ENCODE measurements around the gene DNAJB8.

Gene DNAJB8

DNA sequence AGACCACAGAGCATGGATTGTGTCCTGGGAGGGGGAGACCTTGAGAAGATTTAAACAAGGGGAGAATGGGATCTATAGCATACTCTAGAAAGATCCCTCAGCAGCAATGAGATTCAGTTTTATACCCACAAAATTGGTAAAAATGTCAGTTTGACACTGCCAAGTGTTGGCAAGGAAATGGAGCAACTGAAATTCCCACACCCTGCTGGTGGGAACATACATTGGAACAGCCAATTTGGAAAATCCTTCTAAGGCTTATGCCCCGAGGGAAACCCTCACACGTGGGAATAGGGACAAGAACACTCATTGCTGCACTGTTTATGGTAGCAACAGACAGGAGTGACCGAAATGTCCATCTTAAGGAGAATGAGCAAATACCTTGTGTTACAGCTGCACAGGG is 5.0 kb upstream of the DNAJB8 start:
- no peak overlapping the region for H3K9ac ChIP-seq (ENCODE audit: low read depth, low read length)
- no peak overlapping the region for H3K27ac ChIP-seq (ENCODE audit: low read depth, low read length)
- H3K4me1 ChIP-seq (ENCODE audit: insufficient read depth, low read length), result peaks cover 12% of the 10 kb centered on the region
- 78% methylated on average over 3 of the region's 3 CpGs for WGBS
- no peaks in the 10 kb centered on the region for H3K36me3 ChIP-seq (ENCODE audit: insufficient read depth, low read length)
- peaks cover 87% of the 10 kb centered on the region for H3K27me3 ChIP-seq (ENCODE audit: insufficient read depth, low read length)
- no peak overlapping the region for H3K4me3 ChIP-seq (ENCODE audit: low read length)
- no peaks in the 10 kb centered on the region for H3K9me3 ChIP-seq (ENCODE audit: insufficient read depth, low read depth, low read length)

DNA sequence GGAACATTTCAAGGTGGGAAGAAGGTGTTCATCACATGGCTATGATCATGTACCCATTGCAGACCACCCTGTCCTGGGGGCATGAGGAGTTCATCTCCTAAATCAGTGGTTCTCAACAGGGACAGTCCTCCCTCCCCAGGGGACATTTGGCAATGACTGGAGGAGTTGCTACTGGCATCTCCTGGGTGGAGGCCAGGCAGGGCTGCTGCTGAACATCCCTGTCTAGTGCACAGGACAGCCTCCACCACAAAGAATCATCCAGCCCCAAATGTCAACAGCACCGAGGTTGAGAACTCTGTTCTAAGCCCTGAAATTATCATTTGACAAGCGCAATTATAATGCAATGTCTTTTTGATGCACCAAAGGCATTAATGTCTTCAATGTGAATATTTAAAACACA is 4.4 kb upstream of the DNAJB8 start:
- Histone ChIP-seq H3K4me3 (ENCODE audit: low read length) (no peak overlapping the region), H3K27ac (ENCODE audit: low read depth, low read length) (no peak overlapping the region), H3K4me1 (ENCODE audit: insufficient read depth, low read length) (peaks cover 12% of the 10 kb centered on the region), H3K9me3 (ENCODE audit: insufficient read depth, low read depth, low read length) (no peaks in the 10 kb centered on the region), H3K9ac (ENCODE audit: low read depth, low read length) (no peak overlapping the region), H3K27me3 (ENCODE audit: insufficient read depth, low read length) (peaks cover 87% of the 10 kb centered on the region), H3K36me3 (ENCODE audit: insufficient read depth, low read length) (no peaks in the 10 kb centered on the region)
- 81% methylated on average over 2 of the region's 2 CpGs for WGBS

DNA sequence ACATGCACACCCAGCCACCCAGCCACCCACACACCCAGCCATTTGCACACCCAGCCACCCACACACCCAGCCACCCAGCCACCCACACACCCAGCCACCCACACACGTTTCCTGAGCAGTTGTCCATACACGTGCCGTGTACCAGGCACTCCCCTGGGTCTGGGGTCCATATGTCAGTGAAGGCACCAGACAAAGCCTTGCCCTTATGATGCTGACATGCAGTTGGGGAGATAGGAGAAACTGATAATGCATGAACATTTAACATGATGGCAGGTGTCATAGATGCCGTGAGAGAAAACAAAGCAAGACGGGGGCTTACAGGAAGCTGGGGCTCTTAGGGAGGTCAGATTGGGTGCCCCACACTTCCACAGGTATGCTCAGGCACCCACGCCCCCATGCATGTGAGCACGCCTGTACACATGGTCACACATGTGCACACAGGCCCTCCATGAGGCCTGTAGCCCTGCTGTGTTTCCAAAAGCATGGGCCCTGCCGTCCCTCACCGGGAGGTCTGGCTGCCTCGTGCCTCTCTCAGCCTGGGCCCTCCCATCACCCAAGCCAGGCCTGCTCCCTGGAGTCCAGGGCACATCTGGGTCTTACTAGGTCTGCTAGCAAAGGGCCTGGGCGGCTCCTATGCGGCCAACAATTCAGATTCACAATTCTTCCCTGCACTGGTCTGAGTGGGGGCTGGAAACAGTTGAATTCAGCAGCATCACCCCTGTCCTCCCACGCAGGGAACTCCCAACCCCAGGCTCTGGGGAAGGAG is 3.6 kb upstream of the DNAJB8 start:
- H3K9ac ChIP-seq (ENCODE audit: low read depth, low read length), result no peak overlapping the region
- no peak overlapping the region for H3K27ac ChIP-seq (ENCODE audit: low read depth, low read length)
- peaks cover 87% of the 10 kb centered on the region for H3K27me3 ChIP-seq (ENCODE audit: insufficient read depth, low read length)
- H3K4me1 ChIP-seq (ENCODE audit: insufficient read depth, low read length), result peaks cover 12% of the 10 kb centered on the region
- H3K36me3 ChIP-seq (ENCODE audit: insufficient read depth, low read length), result no peaks in the 10 kb centered on the region
- no peak overlapping the region for H3K4me3 ChIP-seq (ENCODE audit: low read length)
- H3K9me3 ChIP-seq (ENCODE audit: insufficient read depth, low read depth, low read length), result no peaks in the 10 kb centered on the region
- 78% methylated on average over 13 of the region's 13 CpGs for WGBS

DNA sequence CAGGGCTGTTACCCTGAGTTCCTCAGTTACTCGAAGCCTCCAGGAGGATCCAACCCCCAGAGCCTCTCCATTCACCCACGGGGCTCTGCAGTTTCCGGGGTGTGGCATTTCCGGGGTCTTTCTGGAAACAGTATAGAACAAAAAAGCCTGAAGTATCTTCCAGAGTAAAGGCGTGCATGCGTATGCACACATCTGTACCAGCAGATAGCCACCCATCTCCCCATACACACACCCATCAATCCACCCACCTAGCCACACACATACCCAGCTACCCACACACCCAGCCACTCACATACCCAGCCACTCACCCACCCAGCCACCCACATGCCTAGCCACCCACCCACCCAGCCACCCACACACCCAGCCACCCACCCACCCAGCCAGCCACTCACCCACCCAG is 2.9 kb upstream of the DNAJB8 start:
- H3K4me1 ChIP-seq (ENCODE audit: insufficient read depth, low read length), result peaks cover 9% of the 10 kb centered on the region
- H3K4me3 ChIP-seq (ENCODE audit: low read length), result no peak overlapping the region
- no peak overlapping the region for H3K27ac ChIP-seq (ENCODE audit: low read depth, low read length)
- H3K27me3 ChIP-seq (ENCODE audit: insufficient read depth, low read length), result peaks cover 87% of the 10 kb centered on the region
- WGBS, result 94% methylated on average over 6 of the region's 6 CpGs
- no peak overlapping the region for H3K9ac ChIP-seq (ENCODE audit: low read depth, low read length)
- H3K36me3 ChIP-seq (ENCODE audit: insufficient read depth, low read length), result no peaks in the 10 kb centered on the region
- no peaks in the 10 kb centered on the region for H3K9me3 ChIP-seq (ENCODE audit: insufficient read depth, low read depth, low read length)

DNA sequence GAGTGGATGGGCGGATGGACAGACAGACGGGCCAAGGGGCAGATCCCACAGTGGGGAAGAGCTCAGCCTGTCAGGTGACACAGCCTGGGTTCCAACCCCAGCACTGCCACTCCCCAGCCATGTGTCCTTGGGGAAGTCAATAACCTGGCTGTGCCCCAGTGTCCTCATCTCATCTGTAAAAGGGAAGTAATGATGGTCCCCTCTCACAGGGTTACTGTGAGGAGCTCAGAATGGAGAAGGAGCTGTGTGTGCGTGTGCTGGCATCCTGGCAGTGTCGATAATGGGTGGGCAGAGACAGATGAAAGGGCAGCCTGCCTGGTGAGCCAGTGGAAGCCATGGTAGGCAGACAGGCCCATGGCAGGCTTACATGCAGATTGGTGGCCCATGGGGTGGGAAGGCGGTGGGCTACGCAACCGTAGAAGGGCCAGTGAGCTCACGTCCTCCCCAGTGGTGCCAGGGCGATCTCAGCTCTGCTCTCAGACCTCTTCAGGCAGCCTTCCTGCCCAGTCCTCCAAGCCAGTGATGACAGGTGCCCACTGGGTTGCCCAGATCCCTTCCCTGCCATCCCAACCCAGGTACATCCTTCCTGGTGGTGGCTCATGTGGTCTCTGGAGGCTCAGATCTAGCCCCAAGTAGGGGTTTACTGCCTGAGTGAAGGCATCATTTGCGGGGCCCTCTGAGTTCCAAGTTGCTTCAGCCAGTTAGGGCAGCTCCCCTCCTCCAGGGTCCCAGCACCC is 2.3 kb upstream of the DNAJB8 start:
- Histone ChIP-seq H3K9me3 (ENCODE audit: insufficient read depth, low read depth, low read length) (no peaks in the 10 kb centered on the region), H3K27ac (ENCODE audit: low read depth, low read length) (no peak overlapping the region), H3K4me1 (ENCODE audit: insufficient read depth, low read length) (peaks cover 3% of the 10 kb centered on the region; the same call in 1 of the 2 replicates), H3K4me3 (ENCODE audit: low read length) (no peak overlapping the region), H3K9ac (ENCODE audit: low read depth, low read length) (no peak overlapping the region), H3K27me3 (ENCODE audit: insufficient read depth, low read length) (peaks cover 87% of the 10 kb centered on the region), H3K36me3 (ENCODE audit: insufficient read depth, low read length) (no peaks in the 10 kb centered on the region)
- 89% methylated on average over 10 of the region's 10 CpGs for whole genome bisulfite sequencing

DNA sequence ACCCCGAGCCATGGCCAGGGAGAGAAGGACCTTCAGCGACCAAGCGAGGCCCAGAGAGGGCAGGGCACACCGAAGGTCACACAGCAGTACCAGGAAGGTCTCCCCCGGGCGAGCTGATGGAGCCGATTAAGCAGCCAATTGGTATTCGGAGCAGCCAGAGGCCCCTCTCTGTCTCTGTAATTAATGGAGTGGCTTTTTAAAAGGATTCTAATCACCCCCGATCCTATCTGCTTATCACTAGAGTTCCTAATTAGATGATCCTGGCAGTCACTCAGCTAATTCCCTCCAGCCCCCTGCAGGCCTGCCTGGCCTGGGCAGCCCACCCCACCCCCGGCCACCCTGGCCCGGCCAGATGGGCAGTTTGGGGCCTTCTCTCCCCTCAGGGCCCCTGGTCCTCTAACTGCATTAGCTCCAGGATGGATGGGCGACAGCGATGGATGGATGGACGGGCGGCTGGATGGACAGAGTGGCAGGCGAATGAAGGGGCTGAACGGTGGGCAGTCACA is 1.6 kb upstream of the DNAJB8 start:
- Histone ChIP-seq H3K9ac (ENCODE audit: low read depth, low read length) (no peak overlapping the region), H3K4me3 (ENCODE audit: low read length) (no peak overlapping the region), H3K9me3 (ENCODE audit: insufficient read depth, low read depth, low read length) (no peaks in the 10 kb centered on the region), H3K4me1 (ENCODE audit: insufficient read depth, low read length) (no peaks in the 10 kb centered on the region), H3K27me3 (ENCODE audit: insufficient read depth, low read length) (peaks cover 82% of the 10 kb centered on the region), H3K36me3 (ENCODE audit: insufficient read depth, low read length) (no peaks in the 10 kb centered on the region), H3K27ac (ENCODE audit: low read depth, low read length) (no peak overlapping the region)
- 84% methylated on average over 17 of the region's 17 CpGs for WGBS

DNA sequence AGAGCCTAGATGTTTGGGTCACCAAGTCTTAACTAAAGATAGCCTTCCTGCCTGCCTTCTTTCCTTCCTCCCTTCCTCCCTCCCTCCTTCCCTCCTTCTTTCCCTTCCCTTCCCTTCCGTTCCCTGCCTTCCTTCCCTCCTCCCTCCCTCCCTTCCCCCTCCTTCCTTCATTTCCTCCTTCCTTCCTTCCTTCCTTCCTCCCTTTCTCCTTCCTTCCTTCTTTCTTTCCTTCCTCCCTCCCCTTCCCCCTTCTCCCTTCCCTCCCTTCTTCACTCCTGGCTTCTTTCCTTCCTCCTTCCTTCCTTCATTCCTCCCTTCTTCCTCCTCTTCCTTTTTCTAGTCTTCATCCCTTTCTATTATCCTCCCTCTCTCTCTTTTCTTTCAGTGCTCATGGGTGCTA is 2.0 kb downstream of the DNAJB8 start:
- H3K27me3 ChIP-seq (ENCODE audit: insufficient read depth, low read length), result peaks cover 50% of the 10 kb centered on the region
- 72% methylated on average over 1 of the region's 1 CpG for WGBS
- no peak overlapping the region for H3K4me3 ChIP-seq (ENCODE audit: low read length)

DNA sequence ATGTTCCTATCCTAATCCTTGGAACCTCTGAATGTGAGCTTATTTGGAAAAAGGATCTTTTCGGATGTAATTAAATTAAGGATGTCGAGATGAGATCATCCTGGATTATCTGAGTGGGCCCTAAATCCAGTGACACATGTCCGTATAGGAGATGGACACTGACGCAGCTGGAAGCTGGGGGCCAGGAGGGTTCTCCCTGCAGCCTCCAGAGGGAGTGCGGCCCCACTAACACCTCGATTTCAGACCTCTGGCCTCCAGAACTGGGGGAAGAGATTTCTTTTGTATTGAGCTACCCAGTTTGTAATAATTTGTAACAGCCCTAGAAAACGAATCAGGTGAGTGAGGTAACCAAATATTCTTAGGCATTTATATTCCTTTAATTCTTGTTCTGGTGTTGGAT is 2.5 kb downstream of the DNAJB8 start:
- H3K4me3 ChIP-seq (ENCODE audit: low read length), result no peak overlapping the region
- H3K27me3 ChIP-seq (ENCODE audit: insufficient read depth, low read length), result peaks cover 50% of the 10 kb centered on the region
- no peaks in the 10 kb centered on the region for H3K36me3 ChIP-seq (ENCODE audit: insufficient read depth, low read length)
- no peak overlapping the region for H3K27ac ChIP-seq (ENCODE audit: low read depth, low read length)
- 87% methylated on average over 6 of the region's 7 CpGs for WGBS
- H3K9me3 ChIP-seq (ENCODE audit: insufficient read depth, low read depth, low read length), result no peaks in the 10 kb centered on the region
- H3K4me1 ChIP-seq (ENCODE audit: insufficient read depth, low read length), result no peaks in the 10 kb centered on the region
- no peak overlapping the region for H3K9ac ChIP-seq (ENCODE audit: low read depth, low read length)

More for the DNA sequence above, 2.0 kb downstream of the DNAJB8 start:
- Histone ChIP-seq H3K9ac (ENCODE audit: low read depth, low read length) (no peak overlapping the region), H3K27ac (ENCODE audit: low read depth, low read length) (no peak overlapping the region), H3K4me1 (ENCODE audit: insufficient read depth, low read length) (no peaks in the 10 kb centered on the region), H3K36me3 (ENCODE audit: insufficient read depth, low read length) (no peaks in the 10 kb centered on the region), H3K9me3 (ENCODE audit: insufficient read depth, low read depth, low read length) (no peaks in the 10 kb centered on the region)

DNA sequence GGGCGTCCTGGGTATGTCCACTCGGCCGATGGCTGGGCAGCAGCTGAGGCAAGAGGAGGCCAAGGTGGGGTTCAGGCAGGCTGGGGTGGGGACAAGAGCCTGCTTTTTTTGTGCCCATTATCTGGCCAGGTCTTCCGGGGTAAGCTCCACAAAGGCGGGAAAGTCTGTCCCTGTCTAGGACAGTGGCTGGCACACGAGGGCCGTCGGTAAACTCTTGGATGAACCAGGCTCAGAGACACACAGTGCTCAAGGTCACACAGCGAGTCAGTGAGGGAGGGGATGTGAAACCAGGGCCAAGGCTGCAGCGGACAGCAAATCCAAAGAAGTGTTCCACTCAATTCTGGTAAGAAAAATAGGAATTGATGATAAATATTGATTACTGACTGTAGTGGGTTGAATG is 2.9 kb downstream of the DNAJB8 start:
- no peaks in the 10 kb centered on the region for H3K4me1 ChIP-seq (ENCODE audit: insufficient read depth, low read length)
- H3K4me3 ChIP-seq (ENCODE audit: low read length), result no peak overlapping the region
- peaks cover 46% of the 10 kb centered on the region for H3K27me3 ChIP-seq (ENCODE audit: insufficient read depth, low read length)
- H3K9ac ChIP-seq (ENCODE audit: low read depth, low read length), result no peak overlapping the region
- H3K9me3 ChIP-seq (ENCODE audit: insufficient read depth, low read depth, low read length), result no peaks in the 10 kb centered on the region
- H3K36me3 ChIP-seq (ENCODE audit: insufficient read depth, low read length), result no peaks in the 10 kb centered on the region
- WGBS, result 92% methylated on average over 10 of the region's 10 CpGs
- no peak overlapping the region for H3K27ac ChIP-seq (ENCODE audit: low read depth, low read length)

DNA sequence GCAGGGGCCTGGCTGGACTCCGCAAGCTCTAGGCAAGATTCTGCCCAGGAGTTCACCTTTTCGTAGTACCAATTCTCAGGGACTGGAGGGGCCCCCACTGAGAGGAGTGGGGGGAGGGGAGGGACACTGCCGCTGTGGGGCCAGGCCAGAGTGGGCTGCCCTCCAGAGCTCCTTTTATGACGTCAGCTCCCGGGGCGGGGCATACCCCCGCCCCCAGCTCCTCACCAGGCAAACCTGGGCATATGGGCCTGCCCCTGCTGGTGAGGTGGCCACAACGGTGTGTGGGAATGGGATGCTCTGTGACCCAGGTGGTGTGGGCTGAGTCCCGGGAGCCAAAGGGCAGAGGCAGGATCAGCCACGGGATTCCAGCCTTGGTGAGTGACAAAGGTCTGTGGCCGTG is 3.3 kb downstream of the DNAJB8 start:
- H3K27me3 ChIP-seq (ENCODE audit: insufficient read depth, low read length), result peaks cover 43% of the 10 kb centered on the region
- 81% methylated on average over 11 of the region's 11 CpGs for WGBS
- H3K9ac ChIP-seq (ENCODE audit: low read depth, low read length), result no peak overlapping the region
- no peak overlapping the region for H3K27ac ChIP-seq (ENCODE audit: low read depth, low read length)
- no peaks in the 10 kb centered on the region for H3K4me1 ChIP-seq (ENCODE audit: insufficient read depth, low read length)
- H3K36me3 ChIP-seq (ENCODE audit: insufficient read depth, low read length), result no peaks in the 10 kb centered on the region
- no peak overlapping the region for H3K4me3 ChIP-seq (ENCODE audit: low read length)
- no peaks in the 10 kb centered on the region for H3K9me3 ChIP-seq (ENCODE audit: insufficient read depth, low read depth, low read length)

DNA sequence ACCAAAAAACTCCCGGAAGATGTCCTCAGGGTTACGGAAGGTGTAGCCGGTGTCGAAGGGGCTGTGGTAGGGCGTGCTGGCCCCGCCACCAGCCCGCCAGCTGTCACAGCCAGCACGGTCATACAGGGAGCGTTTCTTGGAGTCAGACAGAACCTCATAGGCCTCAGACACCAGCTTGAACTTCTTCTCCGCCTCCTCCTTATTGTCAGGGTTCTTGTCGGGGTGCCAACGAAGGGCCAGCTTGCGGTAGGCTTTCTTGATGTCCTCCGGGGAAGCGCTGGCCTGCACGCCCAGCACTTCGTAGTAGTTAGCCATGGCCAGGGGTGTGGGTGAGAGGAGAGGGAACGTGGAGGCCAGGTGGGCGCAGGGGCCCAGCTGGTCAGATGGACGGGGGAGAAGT is 3.8 kb downstream of the DNAJB8 start:
- no peak overlapping the region for H3K27ac ChIP-seq (ENCODE audit: low read depth, low read length)
- 93% methylated on average over 20 of the region's 20 CpGs for WGBS
- H3K4me1 ChIP-seq (ENCODE audit: insufficient read depth, low read length), result no peaks in the 10 kb centered on the region
- H3K27me3 ChIP-seq (ENCODE audit: insufficient read depth, low read length), result peaks cover 43% of the 10 kb centered on the region
- H3K4me3 ChIP-seq (ENCODE audit: low read length), result no peak overlapping the region
- no peaks in the 10 kb centered on the region for H3K9me3 ChIP-seq (ENCODE audit: insufficient read depth, low read depth, low read length)
- no peak overlapping the region for H3K9ac ChIP-seq (ENCODE audit: low read depth, low read length)
- no peaks in the 10 kb centered on the region for H3K36me3 ChIP-seq (ENCODE audit: insufficient read depth, low read length)

Measured in HUES64 (cell line).